GM10248 (cell line): ENCODE results near the gene MUSK.

Experiments
- CTCF ChIA-PET: fragments of 300-600 bp; sonication (Branson Sonifier 250); formaldehyde crosslinking; extraction: SDS; loops from one replicate; lab custom pipeline; 2021; ENCODE audit warnings: antibody characterized with exemption; lab: Yijun Ruan, JAX
- POLR2A ChIA-PET: fragments of 350-650 bp; sonication (Branson Sonifier 250); formaldehyde crosslinking; extraction: SDS; loops from one replicate; lab custom pipeline; 2020; ENCODE audit warnings: antibody characterized with exemption; lab: Yijun Ruan, JAX
- DNase-seq: peaks from one replicate; pipeline ENCODE4 v3.0.0; 2012; ENCODE audit errors: extremely low spot score
- CTCF ChIP-seq: IDR thresholded peaks from 2 replicates; pipeline ENCODE4 v1.5.1; 2012; ENCODE audit warnings: mild to moderate bottlenecking, low read depth; ENCODE audit errors: extremely low read depth, missing control alignments, control extremely low read depth

MUSK gene

GRCh38 chr9:110775724-110776123 lies 107.1 kb downstream of the MUSK start:
- CTCF ChIA-PET, result interaction anchor here (1.5 kb wide), 1 partner anchor 25 kb away, joined by 3 read pairs; no protein-coding TSS in a partner anchor
- no peak for DNase-seq
- no peak for TF ChIP-seq CTCF
- POLR2A ChIA-PET, result no interaction called here

- CTCF ChIA-PET, result interaction anchor here (1.5 kb wide), 1 partner anchor 26 kb away, joined by 3 read pairs; no protein-coding TSS in a partner anchor
- POLR2A ChIA-PET, result no interaction called here
- no peak for TF ChIP-seq CTCF
- DNase-seq, result no peak
Measured at GRCh38 chr9:110776221-110776620, 107.6 kb downstream of the MUSK start.

GRCh38 chr9:110777196-110777875 lies 108.7 kb downstream of the MUSK start:
- ChIA-PET POLR2A (no interaction called here), CTCF (interaction anchor here (1.5 kb wide), 1 partner anchor 27 kb away, joined by 3 read pairs; no protein-coding TSS in a partner anchor)
- DNase-seq, result no peak
- TF ChIP-seq CTCF, result no peak

GRCh38 chr9:110777876-110778215 lies 109.3 kb downstream of the MUSK start:
- POLR2A ChIA-PET, result no interaction called here
- no peak for TF ChIP-seq CTCF
- CTCF ChIA-PET, result no interaction called here
- DNase-seq, result no peak

GRCh38 chr9:110782701-110783100 lies 114.1 kb downstream of the MUSK start:
- DNase-seq, result no peak
- no peak for TF ChIP-seq CTCF
- POLR2A ChIA-PET, result no interaction called here
- CTCF ChIA-PET, result no interaction called here

GRCh38 chr9:110784309-110784708 lies 115.7 kb downstream of the MUSK start:
- POLR2A ChIA-PET, result no interaction called here
- CTCF ChIA-PET, result no interaction called here
- no peak for DNase-seq
- TF ChIP-seq CTCF, result no peak
